ENCODE results near the gene NHERF2. TPM values are rescaled to one million over a fixed set of nuclear protein-coding genes. Genes with fewer than 3 reads are reported as not detected.

Gene NHERF2
- total RNA-seq, 1 donor from 2014 or later = 48.5 TPM

GRCh38 chr16:2039274-2040031 lies 12.8 kb downstream of the NHERF2 start:
- DNase-seq (ENCODE audit: low read depth in 2 of 2) = peak in 1 of 2 donors; percentile 40

- DNase-seq (ENCODE audit: low read depth in 2 of 2) = no peak
These were observed 13.5 kb downstream of the NHERF2 start for GRCh38 chr16:2040041-2040786.

GRCh38 chr16:2040787-2041522 lies 14.3 kb downstream of the NHERF2 start:
- no peak for DNase-seq (ENCODE audit: low read depth in 2 of 2)

- DNase-seq (ENCODE audit: low read depth in 2 of 2) = no peak
These were observed 15.7 kb downstream of the NHERF2 start for GRCh38 chr16:2042171-2042985.

GRCh38 chr16:2042986-2043666 lies 16.4 kb downstream of the NHERF2 start:
- no peak for DNase-seq (ENCODE audit: low read depth in 2 of 2)

GRCh38 chr16:2043667-2044451 lies 17.2 kb downstream of the NHERF2 start:
- DNase-seq (ENCODE audit: low read depth in 2 of 2) = peak in 1 of 2 donors; percentile 79

GRCh38 chr16:2044541-2044940 lies 17.8 kb downstream of the NHERF2 start:
- DNase-seq (ENCODE audit: low read depth in 2 of 2) = no peak

- DNase-seq (ENCODE audit: low read depth in 2 of 2) = no peak
These were observed 19.5 kb downstream of the NHERF2 start for GRCh38 chr16:2045965-2046892.

GRCh38 chr16:2046893-2047329 lies 20.2 kb downstream of the NHERF2 start:
- peak in 1 of 2 donors; percentile 68 for DNase-seq (ENCODE audit: low read depth in 2 of 2)

- peak; percentile 86 to 96 for DNase-seq (ENCODE audit: low read depth in 2 of 2)
These were observed 20.8 kb downstream of the NHERF2 start, which contains the start of the genes NTHL1 and TSC2 for GRCh38 chr16:2047330-2048115. TSS of gene NTHL1 (minus strand) at chr16:2047834. CDS start at chr16:2047823, 11 bp downstream. TSS of gene TSC2 (plus strand) at chr16:2047985. CDS start at chr16:2048616, 631 bp downstream.

GRCh38 chr16:2048116-2048543 lies 21.4 kb downstream of the NHERF2 start:
- DNase-seq (ENCODE audit: low read depth in 2 of 2) = peak in 1 of 2 donors; percentile 28

GRCh38 chr16:2053211-2053610 lies 26.5 kb downstream of the NHERF2 start:
- no peak for DNase-seq (ENCODE audit: low read depth in 2 of 2)

GRCh38 chr16:2053897-2054296 lies 27.2 kb downstream of the NHERF2 start:
- no peak for DNase-seq (ENCODE audit: low read depth in 2 of 2)

GRCh38 chr16:2054543-2055245 lies 28.0 kb downstream of the NHERF2 start:
- DNase-seq (ENCODE audit: low read depth in 2 of 2) = no peak

GRCh38 chr16:2056077-2056476 lies 29.4 kb downstream of the NHERF2 start:
- peak in 1 of 2 donors; percentile 51 for DNase-seq (ENCODE audit: low read depth in 2 of 2)

GRCh38 chr16:2056681-2057407 lies 30.1 kb downstream of the NHERF2 start:
- no peak for DNase-seq (ENCODE audit: low read depth in 2 of 2)
